Liver (tissue), 9 donors: ENCODE data around the gene ITIH6. TPM values are rescaled to one million over a fixed set of nuclear protein-coding genes. Genes with fewer than 3 reads are reported as not detected.

Source experiments
- DNase-seq: peaks from one replicate; pipeline ENCODE4 v3.0.0-alpha.2; 2017; ENCODE audit warnings: low spot score
- H3K27ac ChIP-seq, 2 donors: one replicate each; pipeline ENCODE4 v1.7.0; 2013; ENCODE audit warnings: inconsistent platforms in 2 of 2, low read length in 2 of 2, control low read depth in 1 of 2, low read depth in 1 of 2, mild to moderate bottlenecking in 1 of 2
- H3K27me3 ChIP-seq, 4 donors: one replicate each; pipeline versions ENCODE4 v1.6.1 to v1.7.0; 2013; ENCODE audit warnings: low read length in 3 of 4, inconsistent platforms in 1 of 4, mild to moderate bottlenecking in 1 of 4, moderate library complexity in 1 of 4; ENCODE audit not compliant: control insufficient read depth in 4 of 4, insufficient read depth in 4 of 4
- H3K36me3 ChIP-seq, 4 donors: one replicate each; pipeline versions ENCODE4 v1.6.1 to v1.7.0; 2013; ENCODE audit warnings: low read length in 3 of 4, mild to moderate bottlenecking in 3 of 4, low read depth in 1 of 4, moderate library complexity in 1 of 4; ENCODE audit not compliant: control insufficient read depth in 4 of 4, insufficient read depth in 3 of 4
- H3K4me1 ChIP-seq, 4 donors: one replicate each; pipeline versions ENCODE4 v1.6.1 to v1.7.0; 2013; ENCODE audit warnings: low read length in 3 of 4, mild to moderate bottlenecking in 3 of 4, moderate library complexity in 1 of 4; ENCODE audit not compliant: control insufficient read depth in 4 of 4, insufficient read depth in 4 of 4
- H3K4me3 ChIP-seq, 3 donors: one replicate each; pipeline versions ENCODE4 v1.6.1 to v1.7.0; 2013; ENCODE audit warnings: low read length in 3 of 3, control low read depth in 1 of 3, low read depth in 1 of 3, mild to moderate bottlenecking in 1 of 3
- H3K9ac ChIP-seq, 2 donors: one replicate each; pipeline ENCODE4 v1.7.0; 2013; ENCODE audit warnings: low read length in 2 of 2, mild to moderate bottlenecking in 2 of 2, moderate library complexity in 2 of 2, control low read depth in 1 of 2, low read depth in 1 of 2
- H3K9me3 ChIP-seq, 4 donors: one replicate each; pipeline versions ENCODE4 v1.6.1 to v1.7.0; 2013; ENCODE audit warnings: low read length in 3 of 4; ENCODE audit not compliant: control insufficient read depth in 4 of 4
- ATF3 ChIP-seq: IDR thresholded peaks from 2 replicates; pipeline ENCODE4 v1.6.1; 2016; ENCODE audit warnings: antibody characterized with exemption
- CTCF ChIP-seq: fragments of 150-350 bp; IDR thresholded peaks from 2 replicates; pipeline ENCODE4 v1.5.1; 2017; ENCODE audit warnings: improper control_type of control experiment, low read depth, low read length; ENCODE audit not compliant: missing input control
- EGR1 ChIP-seq, 2 donors: IDR thresholded peaks; 2 replicates each; pipeline ENCODE4 v1.6.1; 2016 to 2018; ENCODE audit warnings: antibody characterized with exemption in 2 of 2, low read depth in 2 of 2
- FOXA1 ChIP-seq: IDR thresholded peaks from 2 replicates; pipeline ENCODE4 v1.6.1; 2016; ENCODE audit warnings: antibody characterized with exemption
- FOXA2 ChIP-seq: IDR thresholded peaks from 2 replicates; pipeline ENCODE4 v1.6.1; 2016; ENCODE audit warnings: antibody characterized with exemption
- GABPA ChIP-seq, 2 donors: IDR thresholded peaks in 1 of 2; conservative IDR thresholded peaks in 1 of 2; 2 replicates each; pipeline ENCODE4 v1.6.1; 2016; ENCODE audit warnings: antibody characterized with exemption in 2 of 2, mild to moderate bottlenecking in 1 of 2, moderate library complexity in 1 of 2
- HNF4A ChIP-seq, 2 donors: conservative IDR thresholded peaks; 2 replicates each; pipeline ENCODE4 v1.6.1; 2016; ENCODE audit warnings: antibody characterized with exemption in 2 of 2, mild to moderate bottlenecking in 2 of 2
- HNF4G ChIP-seq: IDR thresholded peaks from 2 replicates; pipeline ENCODE4 v1.6.1; 2016; ENCODE audit warnings: antibody characterized with exemption
- JUND ChIP-seq, 2 donors: IDR thresholded peaks; 2 replicates each; pipeline ENCODE4 v1.6.1; 2016; ENCODE audit warnings: antibody characterized with exemption in 2 of 2
- MAX ChIP-seq: IDR thresholded peaks from 2 replicates; pipeline ENCODE4 v1.6.1; 2016; ENCODE audit warnings: antibody characterized with exemption
- NR2F2 ChIP-seq: IDR thresholded peaks from 2 replicates; pipeline ENCODE4 v1.6.1; 2016; ENCODE audit warnings: antibody characterized with exemption
- RAD21 ChIP-seq, 2 donors: IDR thresholded peaks; 2 replicates each; pipeline ENCODE4 v1.6.1; 2016; ENCODE audit warnings: antibody characterized with exemption in 2 of 2, mild to moderate bottlenecking in 2 of 2
- REST ChIP-seq: IDR thresholded peaks from 2 replicates; pipeline ENCODE4 v1.6.1; 2016; ENCODE audit warnings: antibody characterized with exemption, mild to moderate bottlenecking
- RXRA ChIP-seq, 2 donors: IDR thresholded peaks; 2 replicates each; pipeline ENCODE4 v1.6.1; 2017 to 2018; ENCODE audit warnings: antibody characterized with exemption in 2 of 2, mild to moderate bottlenecking in 1 of 2
- SP1 ChIP-seq: IDR thresholded peaks from 2 replicates; pipeline ENCODE4 v1.6.1; 2018; ENCODE audit warnings: antibody characterized with exemption, mild to moderate bottlenecking
- TAF1 ChIP-seq: conservative IDR thresholded peaks from 2 replicates; pipeline ENCODE4 v1.6.1; 2016; ENCODE audit warnings: antibody characterized with exemption, mild to moderate bottlenecking
- YY1 ChIP-seq: IDR thresholded peaks from 2 replicates; pipeline ENCODE4 v1.6.1; 2016; ENCODE audit warnings: antibody characterized with exemption, mild to moderate bottlenecking
- ZBTB33 ChIP-seq: IDR thresholded peaks from 2 replicates; pipeline ENCODE4 v1.6.1; 2016; ENCODE audit warnings: antibody characterized with exemption
- WGBS: extraction: QIAGEN DNeasy Blood & Tissue Kit; methylation state at CpG from one replicate; pipeline ENCODE4 v1.1.7; 2013; 5-methylcytosine and 5-hydroxymethylcytosine counted together
- polyA plus RNA-seq, 2 donors: library from polyadenylated mRNA; stranded (reverse) in 1 of 2; unstranded in 1 of 2; fragments of 200-250 nt in 1 of 2; fragments of >200 nt in 1 of 2; fragmentation: Nextera tagmentation in 1 of 2; extraction: Ambion mirVana in 1 of 2; gene quantifications; one replicate each; pipeline versions ENCODE4 v1.2.1 to v1.2.3, GENCODE V29; 2013 to 2015
- total RNA-seq, 2 donors: library from RNA; depleted of rRNA; stranded (reverse); fragments of >200 nt; gene quantifications; one replicate each; pipeline ENCODE4 v1.2.3, GENCODE V29; 2014
- donor health status: healthy.
- donor health status: healthy.
- donor health status: healthy.
- donor health status: healthy.
- donor health status: healthy.

Gene ITIH6
- total and polyA plus RNA-seq, 4 donors: not detected

- TF ChIP-seq REST (no peak), HNF4A (conservative IDR thresholded peaks at IDR 0.05) (no peak), RXRA (IDR thresholded peaks at IDR 0.05) (no peak), NR2F2 (no peak), HNF4G (no peak), MAX (no peak), ATF3 (no peak), FOXA1 (no peak)
These were observed 20.9 kb downstream of the ITIH6 start (continued) for GRCh38 chrX:54776987-54777672.

- no peaks in the 10 kb centered on the region for H3K36me3 ChIP-seq
- H3K27ac ChIP-seq: no peak overlapping the region
- H3K4me3 ChIP-seq: no peak overlapping the region
- 87% methylated on average over 6 of the region's 6 CpGs for WGBS
- TF ChIP-seq HNF4A (conservative IDR thresholded peaks at IDR 0.05) (no peak), HNF4G (no peak), REST (no peak), SP1 (no peak), ATF3 (no peak), EGR1 (IDR thresholded peaks at IDR 0.05; ENCODE audit: low read depth in 2 of 2) (no peak), ZBTB33 (no peak), CTCF (no peak), FOXA2 (no peak), TAF1 (no peak), FOXA1 (no peak), MAX (no peak), RAD21 (IDR thresholded peaks at IDR 0.05) (no peak), NR2F2 (no peak), RXRA (IDR thresholded peaks at IDR 0.05) (no peak), JUND (IDR thresholded peaks at IDR 0.05) (no peak), YY1 (no peak), GABPA (IDR thresholded peaks at IDR 0.05 in 1 of 2, conservative IDR thresholded peaks at IDR 0.05 in 1 of 2) (no peak)
- no peaks in the 10 kb centered on the region for H3K4me1 ChIP-seq
- no peak for DNase-seq
- peaks cover 0 to 4% (median 0%) of the 10 kb centered on the region in 4 donors for H3K27me3 ChIP-seq
- H3K9ac ChIP-seq: no peak overlapping the region
- no peaks in the 10 kb centered on the region for H3K9me3 ChIP-seq
These were observed 22.0 kb downstream of the ITIH6 start for GRCh38 chrX:54776061-54776460.
